NK-92 (cell line): ENCODE data around the gene FMN2.

Experiments
- DNase-seq: peaks from one replicate; lab custom pipeline; 2025; ENCODE audit not compliant: unreplicated experiment; lab: John Stamatoyannopoulos, UW

The FMN2 gene

GRCh38 chr1:240091614-240092300, at the start of gene FMN2:
TSS of gene FMN2 (plus strand) at chr1:240091883. CDS start at chr1:240092110, 227 bp downstream.
- no peak for DNase-seq

GRCh38 chr1:240044620-240045019, 47.1 kb upstream of the FMN2 start:
- no peak for DNase-seq

GRCh38 chr1:240046000-240046399, 45.7 kb upstream of the FMN2 start:
- DNase-seq = no peak

- no peak for DNase-seq
Observed at GRCh38 chr1:240054109-240054701, 37.5 kb upstream of the FMN2 start.

- no peak for DNase-seq
Observed at GRCh38 chr1:240055936-240056335, 35.7 kb upstream of the FMN2 start.

- no peak for DNase-seq
Observed at GRCh38 chr1:240056350-240056749, 35.3 kb upstream of the FMN2 start.

GRCh38 chr1:240058049-240058448, 33.6 kb upstream of the FMN2 start:
- no peak for DNase-seq

DNA sequence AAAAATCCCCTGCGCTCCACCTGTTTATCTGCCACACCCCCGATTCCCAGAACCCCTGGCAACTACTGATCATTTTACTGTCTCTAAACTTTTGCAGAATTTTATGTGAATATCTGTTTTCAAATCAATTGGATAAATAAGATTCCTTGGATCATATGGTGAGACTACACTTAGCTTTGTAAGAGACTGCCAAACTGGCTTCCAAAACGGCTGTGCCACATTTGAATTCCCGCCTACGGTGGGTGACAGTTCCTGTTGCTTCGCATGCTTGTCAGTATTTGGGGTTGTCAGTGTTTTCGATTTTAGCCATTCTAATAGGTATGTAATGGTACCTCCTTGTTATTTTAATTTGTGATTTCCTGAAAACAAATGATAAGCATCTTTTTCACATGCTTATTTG, 22.7 kb upstream of the FMN2 start:
- no peak for DNase-seq

DNA sequence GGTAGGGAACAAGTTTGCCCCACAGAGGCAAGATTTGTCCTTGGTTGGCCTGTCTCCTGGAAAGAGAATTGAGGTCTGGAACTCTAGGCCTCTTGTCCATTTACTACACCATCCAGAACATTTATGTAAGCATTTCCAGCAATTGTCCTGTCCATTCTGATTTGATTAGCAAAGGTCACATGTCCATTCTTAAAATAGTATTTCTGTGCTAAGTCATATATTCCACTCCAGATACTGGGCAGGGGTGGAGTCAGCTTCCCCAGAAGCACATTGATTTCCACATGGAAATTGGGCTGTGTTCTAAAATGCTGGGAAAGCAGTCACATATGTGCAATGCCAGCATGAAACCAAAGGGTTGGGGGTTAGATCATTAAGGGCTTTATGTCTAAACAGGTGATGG, 21.5 kb upstream of the FMN2 start:
- DNase-seq = no peak

GRCh38 chr1:240073097-240073496, 18.6 kb upstream of the FMN2 start:
- DNase-seq = no peak

DNA sequence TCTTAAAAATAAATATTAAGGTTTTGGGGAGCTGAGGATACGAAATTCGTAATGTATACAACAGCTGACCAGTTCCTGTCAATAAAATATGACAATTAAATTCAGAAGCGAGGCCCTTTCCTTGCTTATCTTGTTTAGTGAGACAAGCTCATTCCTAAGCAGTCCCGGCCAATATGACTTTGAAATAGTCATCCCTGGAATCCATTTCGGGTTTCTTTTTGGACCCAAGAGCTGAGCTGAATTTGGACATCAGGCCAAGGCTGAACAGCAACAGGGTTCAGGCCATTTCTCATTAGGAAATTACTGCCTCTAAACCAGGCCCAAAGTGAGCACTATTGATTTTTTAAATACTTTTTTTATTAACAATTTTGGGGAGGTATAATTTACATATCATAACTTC, 17.3 kb upstream of the FMN2 start:
- no peak for DNase-seq

- DNase-seq = no peak
Observed at GRCh38 chr1:240074908-240075307, 16.8 kb upstream of the FMN2 start.

GRCh38 chr1:240084337-240084736, 7.3 kb upstream of the FMN2 start:
- DNase-seq = no peak

- no peak for DNase-seq
Observed at GRCh38 chr1:240084749-240085148, 6.9 kb upstream of the FMN2 start.

GRCh38 chr1:240086726-240087125, 5.0 kb upstream of the FMN2 start:
- DNase-seq = no peak

DNA sequence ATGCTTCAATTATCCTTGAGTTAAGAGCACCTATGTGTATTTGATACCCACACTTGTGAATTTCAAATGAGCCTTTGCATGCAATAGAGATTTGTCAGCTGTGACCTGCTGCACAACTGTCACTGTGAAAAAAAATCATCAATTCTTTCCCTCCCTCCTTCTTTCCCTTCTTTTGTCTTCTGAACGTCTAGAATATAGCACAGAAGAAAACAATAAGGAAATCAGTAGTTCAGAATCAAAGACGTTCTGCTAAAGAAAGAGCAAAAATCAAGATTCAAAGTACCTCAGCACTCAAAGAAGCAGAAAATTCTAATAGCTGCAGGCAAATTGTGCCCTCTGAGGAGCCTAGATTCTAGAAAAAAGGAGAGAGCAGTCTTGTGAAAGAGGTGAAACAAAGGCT, 1.7 kb upstream of the FMN2 start:
- DNase-seq = no peak

DNA sequence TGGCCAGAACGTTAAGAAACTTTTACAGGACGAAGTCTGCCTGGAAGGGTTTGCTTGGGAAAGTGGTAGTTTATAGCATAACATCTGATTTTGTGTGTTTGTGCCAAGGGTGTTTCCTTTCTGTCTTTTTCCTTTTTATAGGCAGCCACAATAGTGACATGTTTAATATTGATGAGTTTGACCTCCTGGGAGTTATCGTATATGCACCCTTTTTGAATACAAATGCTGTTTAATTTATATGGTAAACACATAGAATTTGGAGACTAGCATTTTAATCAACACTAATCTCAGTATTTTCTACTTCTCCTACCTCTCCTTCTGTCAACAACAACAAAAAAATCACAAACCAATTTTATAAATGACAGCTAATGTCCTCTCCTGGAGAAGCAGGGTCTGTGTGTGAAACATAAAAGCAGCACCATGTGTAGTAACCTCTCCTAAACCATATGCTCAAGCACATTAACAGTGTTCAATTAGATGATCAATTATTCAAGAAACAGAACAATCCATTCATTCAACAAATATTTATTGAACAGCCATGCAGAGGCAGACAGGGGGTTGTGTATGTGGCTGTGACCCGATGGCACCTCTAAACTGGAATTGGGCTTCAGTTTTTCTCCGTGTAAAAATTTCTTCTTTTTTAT, 604 bp upstream of the FMN2 start:
- no peak for DNase-seq

- DNase-seq = no peak
Observed at GRCh38 chr1:240092301-240093119, 827 bp downstream of the FMN2 start.

- DNase-seq = no peak
Observed at GRCh38 chr1:240093120-240093961, 1.7 kb downstream of the FMN2 start.

- no peak for DNase-seq
Observed at GRCh38 chr1:240094041-240094722, 2.5 kb downstream of the FMN2 start.
